A204.1 (cell line): Measurements from ENCODE around the gene MICU1.
"Not testable (repeated sequence)": the region's sequence is repeated elsewhere in the genome, so short reads cannot be mapped to it uniquely, and the experiment has no call there.

Source experiments
- FAIRE-seq: peaks from 2 replicates; lab custom pipeline; 2012; peaks lifted over from hg19 to GRCh38; lab: Jason Lieb, UNC

MICU1 gene

DNA sequence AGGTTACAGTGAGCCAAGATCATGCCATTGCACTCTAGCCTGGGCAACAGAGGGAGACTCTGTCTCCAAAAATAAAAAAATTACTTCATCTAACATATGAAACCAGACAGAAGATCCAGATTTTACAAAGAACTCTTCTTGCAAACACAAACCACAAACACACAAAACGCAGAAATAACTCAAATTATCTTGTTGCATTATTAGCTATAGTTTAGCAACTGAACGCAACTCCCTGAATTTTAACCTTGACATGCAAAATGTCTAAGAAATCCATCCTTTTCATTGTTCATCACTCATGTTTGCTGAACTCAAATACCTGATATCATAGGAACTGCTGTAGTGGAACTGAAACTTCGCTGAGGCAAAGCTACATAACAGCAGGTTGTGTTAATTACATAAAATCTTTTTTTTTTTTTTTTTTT lies 64.1 kb downstream of the MICU1 start:
- FAIRE-seq: no peak

DNA sequence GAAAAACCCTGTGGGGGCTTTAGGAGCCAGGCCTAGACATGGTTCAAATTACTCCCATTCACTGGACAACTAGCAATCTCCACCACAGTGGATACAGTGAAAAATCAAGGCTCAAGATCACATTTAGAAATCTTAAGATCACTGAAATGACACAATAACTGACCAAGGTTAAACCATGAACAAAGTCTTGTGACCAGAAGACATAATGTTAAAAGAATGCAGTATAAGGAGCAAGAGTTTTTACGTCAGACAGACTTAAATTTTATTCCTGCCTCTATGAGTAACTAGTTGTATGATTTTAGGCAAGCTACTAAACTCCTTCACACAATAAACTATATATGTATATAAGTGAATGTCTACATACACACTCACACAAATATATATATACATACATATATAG lies 68.5 kb downstream of the MICU1 start:
- FAIRE-seq: no peak

GRCh38 chr10:72552857-72553256 lies 73.0 kb downstream of the MICU1 start:
- FAIRE-seq: no peak

DNA sequence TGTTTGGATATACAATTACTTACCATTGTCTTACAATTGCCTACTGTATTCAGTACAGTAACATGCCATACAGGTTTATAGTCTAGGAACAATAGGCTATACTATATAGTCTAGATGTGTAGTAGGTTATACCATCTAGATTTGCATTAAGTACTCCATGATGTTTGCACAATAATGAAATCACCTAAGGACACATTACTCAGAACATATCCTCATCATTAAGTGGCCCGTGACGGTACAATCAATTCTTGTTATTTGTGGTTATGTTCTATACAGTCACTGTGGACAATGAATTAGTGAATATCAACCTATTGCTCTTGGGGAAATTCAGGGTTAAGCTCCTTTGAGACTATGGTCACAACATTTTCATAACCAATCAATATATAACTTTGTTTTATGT lies 75.6 kb downstream of the MICU1 start:
- no peak for FAIRE-seq

DNA sequence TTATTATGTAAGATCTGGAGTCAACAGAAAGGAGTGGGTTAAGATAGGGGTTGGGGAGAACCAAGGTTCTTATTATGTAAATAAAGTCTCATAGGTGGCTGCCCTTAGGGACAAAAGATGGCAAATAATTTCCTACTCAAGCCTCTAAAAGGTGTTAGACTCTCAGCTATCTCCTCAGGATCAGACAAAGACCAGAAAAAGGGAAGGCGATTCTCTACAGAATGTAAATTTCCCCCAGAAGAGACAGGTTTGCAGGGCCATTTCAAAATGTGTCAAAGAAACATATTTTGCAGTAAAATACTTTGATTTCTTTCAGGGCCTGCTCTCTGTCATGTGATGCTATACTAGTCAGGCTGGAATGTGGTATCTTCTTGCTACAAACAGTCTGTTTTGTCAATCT lies 80.3 kb downstream of the MICU1 start:
- no peak for FAIRE-seq

- not testable (repeated sequence) for FAIRE-seq
These were observed 82.0 kb downstream of the MICU1 start for GRCh38 chr10:72543855-72544254.

DNA sequence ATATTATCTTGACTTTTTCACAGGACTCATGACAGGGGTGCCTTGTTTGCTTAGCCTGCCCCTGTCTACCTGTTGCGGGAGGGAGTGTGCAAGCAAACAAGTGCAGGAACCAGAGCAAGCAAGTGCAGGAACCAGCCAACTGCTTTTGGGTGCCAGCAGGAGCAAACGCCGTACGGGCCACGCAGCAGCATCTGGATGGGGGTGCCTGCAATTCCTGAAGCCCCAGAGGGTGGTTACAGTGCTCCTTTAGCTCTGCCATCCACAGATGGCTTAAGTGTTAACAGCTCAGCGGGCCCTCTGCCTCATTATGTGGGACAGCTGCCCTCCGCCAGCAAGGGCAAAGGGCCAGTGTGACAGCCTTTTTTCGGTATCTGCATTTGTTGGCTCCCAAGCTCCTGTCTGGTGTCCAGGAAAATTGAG lies 83.5 kb downstream of the MICU1 start:
- FAIRE-seq: no peak

DNA sequence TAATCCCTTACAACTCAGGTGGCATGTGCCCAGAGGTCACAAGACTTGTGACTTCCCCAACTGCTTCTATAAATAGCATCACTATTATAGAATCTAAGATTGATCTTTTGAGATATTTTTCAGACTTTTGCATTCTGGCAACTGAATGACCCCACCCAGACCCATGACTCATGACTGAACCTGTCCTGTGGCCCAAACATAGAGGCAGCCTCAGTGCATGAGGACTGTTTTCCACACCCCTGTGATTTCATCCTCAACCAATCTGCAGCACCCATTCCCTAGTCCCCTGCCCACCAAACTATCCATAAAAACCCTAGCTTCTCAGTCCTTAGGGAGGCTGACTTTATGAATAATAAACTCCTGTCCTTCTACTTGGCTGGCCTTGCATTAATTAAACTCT lies 84.5 kb downstream of the MICU1 start:
- FAIRE-seq: no peak

DNA sequence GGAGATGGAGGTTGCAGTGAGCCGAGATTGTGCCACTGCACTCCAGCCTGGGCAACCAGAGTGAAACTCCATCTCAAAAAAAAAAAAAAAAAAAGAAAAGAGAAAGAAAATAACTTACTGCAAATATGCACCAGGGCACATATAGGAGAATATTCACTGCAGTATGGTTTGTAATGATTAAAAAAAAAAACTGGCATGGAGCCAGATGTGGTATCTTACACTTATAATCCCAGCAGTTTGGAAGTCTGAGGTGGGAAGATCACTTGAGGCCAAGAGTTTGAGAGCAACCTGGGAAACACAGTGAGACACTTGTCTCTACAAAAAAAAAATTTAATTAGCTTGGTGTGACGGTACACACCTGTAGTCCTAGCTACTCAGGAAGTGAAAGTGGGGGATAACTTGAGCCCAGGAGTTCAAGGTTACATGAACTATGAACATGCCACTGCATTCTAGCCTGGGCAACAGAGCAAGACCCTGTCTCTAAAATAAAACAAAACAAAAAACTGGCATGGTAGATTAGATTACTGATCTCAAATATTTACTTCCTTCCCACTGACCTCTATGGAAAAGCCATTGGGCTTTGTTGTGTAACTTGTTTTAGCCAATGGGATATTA lies 85.6 kb downstream of the MICU1 start:
- FAIRE-seq: no peak

- FAIRE-seq: no peak
These were observed 86.7 kb downstream of the MICU1 start for GRCh38 chr10:72539137-72539536.

DNA sequence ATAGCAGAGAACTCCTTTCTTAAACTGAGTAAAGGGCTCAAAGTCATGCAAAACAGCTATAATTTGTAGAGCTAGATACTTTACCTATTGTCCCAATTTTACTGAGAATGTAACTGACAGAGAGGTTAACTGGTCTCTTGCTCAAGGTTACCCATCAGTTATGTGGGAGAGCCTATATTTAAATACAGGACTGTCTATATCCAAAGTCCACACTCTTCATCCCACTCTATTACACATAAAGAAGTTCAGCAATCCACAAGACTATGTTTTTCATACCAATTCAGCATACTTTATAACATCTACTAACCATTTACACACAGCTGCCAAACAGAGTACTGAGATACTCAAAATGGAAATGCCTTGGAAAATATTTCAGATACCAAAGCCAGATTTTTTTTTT lies 100.2 kb downstream of the MICU1 start:
- FAIRE-seq: no peak

DNA sequence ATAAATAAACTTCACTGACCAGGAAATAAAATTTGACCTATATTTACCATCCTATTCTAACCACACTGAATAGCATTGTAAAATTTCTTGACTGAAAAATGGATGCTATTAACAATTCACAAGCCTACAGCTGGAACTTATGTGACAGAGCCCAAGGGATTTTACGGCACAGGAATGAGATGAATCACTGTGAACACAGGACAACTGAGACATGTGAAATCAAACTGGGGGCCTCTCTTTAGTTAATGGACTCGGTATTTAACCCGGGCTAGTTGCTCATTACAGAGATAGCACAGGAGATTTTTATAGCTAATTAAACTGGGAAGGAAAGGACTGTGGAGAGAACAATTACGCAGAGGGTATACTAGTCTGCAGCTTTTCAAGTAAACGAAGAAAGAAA lies 100.6 kb downstream of the MICU1 start:
- no peak for FAIRE-seq

- FAIRE-seq: peak; percentile 14
These were observed 101.4 kb downstream of the MICU1 start for GRCh38 chr10:72524489-72524888.

DNA sequence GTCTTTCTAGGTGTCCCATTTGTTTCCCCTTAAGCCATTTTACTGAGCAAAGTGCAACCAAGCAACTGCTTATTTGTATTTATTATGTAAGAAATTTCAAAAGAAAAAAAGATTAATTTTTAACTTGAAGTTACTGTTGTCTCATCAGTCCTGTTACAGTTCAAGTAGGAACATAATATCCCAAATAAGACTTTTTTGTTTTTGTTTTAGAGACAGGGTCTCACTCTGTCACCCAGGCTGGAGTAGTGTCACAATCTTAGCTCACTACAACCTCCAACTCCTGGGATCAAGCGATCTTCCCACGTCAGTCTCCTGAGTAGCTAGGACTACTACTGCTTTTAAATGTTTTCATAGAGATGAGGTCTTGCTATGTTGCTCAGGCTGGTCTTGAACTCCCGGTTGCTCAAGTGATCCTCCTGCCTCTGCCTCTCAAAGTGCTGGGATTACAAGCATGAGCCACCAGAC lies 101.9 kb downstream of the MICU1 start:
- no peak for FAIRE-seq

DNA sequence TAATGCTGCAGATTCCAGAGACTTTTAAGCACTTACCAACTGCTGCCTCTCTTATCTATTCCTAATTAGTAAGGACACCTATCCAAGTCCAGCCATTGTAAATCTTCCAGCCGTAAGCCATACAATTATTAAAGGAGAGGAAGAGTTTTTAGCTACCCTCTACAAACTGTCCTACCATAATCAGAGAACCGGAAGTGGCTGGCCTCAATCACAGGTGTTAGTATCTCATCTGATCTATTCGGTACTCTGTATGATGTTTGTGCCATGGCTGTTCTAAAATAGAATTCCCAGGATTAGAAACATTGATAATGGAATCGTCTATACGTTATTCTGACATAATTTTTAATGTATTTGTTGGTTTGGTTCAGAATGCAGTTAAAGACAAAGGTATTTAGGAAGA lies 102.8 kb downstream of the MICU1 start:
- FAIRE-seq: no peak

- no peak for FAIRE-seq
These were observed 108.6 kb downstream of the MICU1 start for GRCh38 chr10:72517244-72517643.

- FAIRE-seq: no peak
These were observed 110.4 kb downstream of the MICU1 start for GRCh38 chr10:72515455-72515854.

GRCh38 chr10:72513910-72514309 lies 112.0 kb downstream of the MICU1 start:
- FAIRE-seq: no peak

DNA sequence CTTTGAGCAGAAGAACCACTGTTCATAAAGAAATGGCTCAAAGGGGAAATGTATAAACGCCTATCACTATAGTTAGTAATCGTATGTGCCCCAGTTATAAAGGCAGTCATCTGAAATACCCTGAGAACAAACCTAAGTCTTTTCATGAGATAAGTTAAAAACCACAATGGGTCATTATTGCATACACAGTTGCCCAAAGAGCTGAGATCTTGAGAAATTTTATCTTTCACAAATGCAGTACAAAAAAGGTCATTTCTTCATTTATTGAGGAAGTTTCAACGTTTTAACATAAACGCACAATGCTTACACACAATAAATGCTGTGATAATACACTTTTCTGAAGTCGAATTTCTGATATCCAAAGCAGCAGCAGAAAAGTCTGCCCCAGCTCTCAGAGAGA lies 114.4 kb downstream of the MICU1 start:
- no peak for FAIRE-seq

- peak; percentile 19 for FAIRE-seq
These were observed 115.9 kb downstream of the MICU1 start for GRCh38 chr10:72509941-72510340.

- FAIRE-seq: no peak
These were observed 116.6 kb downstream of the MICU1 start for GRCh38 chr10:72509206-72509799.

GRCh38 chr10:72508033-72508432 lies 117.8 kb downstream of the MICU1 start:
- peak; percentile 11 for FAIRE-seq

DNA sequence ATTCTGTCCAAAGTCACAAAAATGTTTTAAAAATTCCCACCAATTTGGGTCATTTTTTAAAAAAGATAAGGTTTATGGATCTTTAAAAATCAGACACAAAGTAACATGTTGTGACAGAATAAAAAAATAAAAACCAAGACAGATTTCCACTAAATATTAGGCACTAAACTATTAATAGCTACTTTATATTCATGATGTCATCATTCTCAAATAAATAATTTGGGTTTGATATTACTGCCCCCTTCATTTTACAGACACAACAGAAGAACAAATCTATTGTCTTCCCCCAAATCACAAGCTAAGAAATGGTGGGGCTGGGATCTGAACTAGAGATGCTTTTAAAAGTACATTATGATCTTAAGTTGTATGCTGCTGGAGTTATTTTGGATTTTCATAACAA lies 119.4 kb downstream of the MICU1 start:
- FAIRE-seq: peak; percentile 53

DNA sequence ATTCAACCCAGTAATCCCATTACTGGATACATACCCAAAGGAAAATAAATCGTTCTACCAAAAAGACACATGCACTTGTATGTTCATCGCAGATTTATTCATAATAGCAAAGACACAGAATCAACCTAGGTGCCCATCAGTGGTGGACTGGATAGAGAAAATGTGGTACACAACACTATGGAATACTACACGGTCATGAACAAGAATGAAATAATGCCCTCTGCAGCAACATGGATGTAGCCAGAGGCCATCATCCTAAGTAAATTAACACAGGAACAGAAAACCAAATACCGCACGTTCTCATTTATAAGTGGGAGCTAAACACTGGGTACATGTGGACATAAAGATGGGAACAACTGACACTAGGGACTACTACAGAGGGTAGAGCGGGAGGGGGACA lies 120.4 kb downstream of the MICU1 start:
- FAIRE-seq: no peak
